K562 (cell line): ENCODE results near the gene PTP4A1. TPM values are rescaled to one million over a fixed set of nuclear protein-coding genes. Genes with fewer than 3 reads are reported as not detected.

Source experiments
- ATAC-seq: fragments of 200-7000 bp; cut with Tn5 transposase; 3 replicates; pipeline ENCODE4 v1.9.1; 2020; ENCODE audit warnings: moderate library complexity
- BruUV-seq: library from RNA; stranded (reverse); fragments of 400-500 nt; replicated peaks from 2 replicates; lab custom pipeline; 2021; lab: Mats Ljungman, UMichigan
- CTCF ChIA-PET: fragments of 300-600 bp; formaldehyde crosslinking; extraction: SDS; loops from one replicate; lab custom pipeline; 2021; ENCODE audit warnings: low intra/inter-chr PET ratio; lab: Yijun Ruan, JAX
- POLR2A ChIA-PET: fragments of 300-600, 350-650 bp; sonication (Branson Sonifier 250); formaldehyde crosslinking; extraction: SDS; loops from one replicate; lab custom pipeline; 2021; ENCODE audit warnings: antibody characterized with exemption, inconsistent platforms; lab: Yijun Ruan, JAX
- DNase-seq, 4 experiments: peaks; one replicate each; pipeline versions ENCODE4 v3.0.0 to v3.0.0-alpha.2; 2011 to 2018; ENCODE audit warnings: low spot score in 3 of 4, mixed read lengths in 3 of 4; ENCODE audit errors: extremely low read depth in 1 of 4
- FAIRE-seq: peaks from 2 replicates; lab custom pipeline; 2011; peaks lifted over from hg19 to GRCh38; lab: Jason Lieb, UNC
- H2AFZ ChIP-seq: 2 replicates; pipeline ENCODE4 v1.6.0; 2011; ENCODE audit warnings: low read depth, low read length, control low read depth, inconsistent platforms
- H3K27ac ChIP-seq: fragments of 200-600 bp; 3 replicates; pipeline ENCODE4 v1.8.0; 2011; ENCODE audit warnings: low read depth, mild to moderate bottlenecking, control low read depth, inconsistent platforms, low read length, moderate library complexity, mixed read lengths; ENCODE audit errors: extremely low read depth
- H3K27me3 ChIP-seq, 2 experiments: fragments of 300-600 bp in 1 of 2; 2 replicates in 1 of 2; 3 replicates in 1 of 2; pipeline versions ENCODE4 v1.6.0 to v1.8.0; 2011; ENCODE audit warnings: inconsistent platforms in 2 of 2, low read length in 2 of 2, mild to moderate bottlenecking in 1 of 2, mixed read lengths in 1 of 2, moderate library complexity in 1 of 2; ENCODE audit not compliant: control insufficient read depth in 2 of 2, insufficient read depth in 2 of 2
- H3K36me3 ChIP-seq: fragments of 300-600 bp; 3 replicates; pipeline ENCODE4 v1.8.0; 2011; ENCODE audit warnings: mild to moderate bottlenecking, low read length, inconsistent platforms; ENCODE audit not compliant: control insufficient read depth, insufficient read depth
- H3K4me1 ChIP-seq, 2 experiments: fragments of 200-600 bp in 1 of 2; replicated peaks in 1 of 2; 2 replicates in 1 of 2; 3 replicates in 1 of 2; pipeline versions ENCODE4 v1.5.1 to v1.8.0; 2011; ENCODE audit warnings: inconsistent platforms in 2 of 2, low read length in 2 of 2, mild to moderate bottlenecking in 1 of 2, mixed read lengths in 1 of 2, moderate library complexity in 1 of 2; ENCODE audit not compliant: control insufficient read depth in 2 of 2, insufficient read depth in 2 of 2
- H3K4me2 ChIP-seq: 2 replicates; pipeline ENCODE4 v1.6.1; 2011; ENCODE audit warnings: low read length, control low read depth, inconsistent platforms, mixed read lengths; ENCODE audit not compliant: insufficient read depth
- H3K4me3 ChIP-seq: fragments of 200-600 bp; sonication (generic), shearing (Covaris generic); 2 replicates; pipeline ENCODE4 v1.5.1; 2016; ENCODE audit warnings: control low read depth, inconsistent platforms
- H3K79me2 ChIP-seq: fragments of 200-600 bp; 3 replicates; pipeline ENCODE4 v1.8.0; 2011; ENCODE audit warnings: low read length, inconsistent platforms; ENCODE audit not compliant: control insufficient read depth, insufficient read depth
- H3K9ac ChIP-seq, 2 experiments: 2 replicates each; pipeline versions ENCODE4 v1.6.0 to v1.6.1; 2011; ENCODE audit warnings: low read depth in 2 of 2, low read length in 2 of 2, control low read depth in 1 of 2, inconsistent platforms in 1 of 2, mild to moderate bottlenecking in 1 of 2, mixed read lengths in 1 of 2; ENCODE audit not compliant: insufficient read depth in 1 of 2
- H3K9me1 ChIP-seq: one replicate; pipeline ENCODE4 v1.6.0; 2011; ENCODE audit warnings: inconsistent platforms, mild to moderate bottlenecking, low read length, moderate library complexity; ENCODE audit not compliant: control insufficient read depth, insufficient read depth
- H3K9me3 ChIP-seq: replicated peaks from 2 replicates; pipeline ENCODE4 v1.5.1; 2011; ENCODE audit warnings: low read depth, low read length, inconsistent platforms; ENCODE audit not compliant: control insufficient read depth, insufficient read depth
- H4K20me1 ChIP-seq: replicated peaks from 2 replicates; pipeline ENCODE4 v1.6.1; 2011; ENCODE audit warnings: low read length, inconsistent platforms, mixed read lengths; ENCODE audit not compliant: control insufficient read depth, insufficient read depth
- ARID1B ChIP-seq: fragments of 450-650 bp; IDR thresholded peaks from 2 replicates; pipeline ENCODE4 v1.6.1; 2016; ENCODE audit warnings: antibody characterized with exemption, mild to moderate bottlenecking, inconsistent platforms
- FOXK1 ChIP-seq: sonication (generic); formaldehyde crosslinking; IDR thresholded peaks from 2 replicates; pipeline ENCODE4 v1.8.0; 2022; ENCODE audit warnings: missing genetic modification reagents, mild to moderate bottlenecking, borderline replicate concordance
- FOXP1 ChIP-seq: sonication (generic); formaldehyde crosslinking; IDR thresholded peaks from 2 replicates; pipeline ENCODE4 v1.8.0; 2022; ENCODE audit warnings: mild to moderate bottlenecking, missing genetic modification reagents
- HNRNPH1 ChIP-seq: fragments of 200-400 bp; formaldehyde crosslinking; optimal IDR thresholded peaks from 2 replicates; pipeline ENCODE3; 2017; ENCODE audit warnings: low read depth, mild to moderate bottlenecking, low read length, moderate library complexity
- JUNB ChIP-seq: fragments of 450-650 bp; formaldehyde crosslinking; conservative IDR thresholded peaks from 2 replicates; pipeline ENCODE4 v1.4.0; 2020; ENCODE audit warnings: mild to moderate bottlenecking
- JUND ChIP-seq, 2 experiments: IDR thresholded peaks; 2 replicates in 1 of 2; 3 replicates in 1 of 2; pipeline ENCODE4 v1.6.1; 2011; ENCODE audit warnings: borderline replicate concordance in 2 of 2, low read depth in 2 of 2, low read length in 2 of 2, improper control_type of control experiment in 1 of 2, missing biosample characterization in 1 of 2, missing genetic modification characterization in 1 of 2, missing genetic modification reagents in 1 of 2
- LEF1 ChIP-seq: fragments of 450-650 bp; IDR thresholded peaks from 2 replicates; pipeline ENCODE4 v1.6.1; 2016; ENCODE audit warnings: mild to moderate bottlenecking
- PPARD ChIP-seq: fragments of 250-450 bp; sonication (Bioruptor Pico); IDR thresholded peaks from 2 replicates; pipeline ENCODE4 v1.8.0; 2022; ENCODE audit warnings: inconsistent platforms, mild to moderate bottlenecking, moderate library complexity
- SRSF9 ChIP-seq: fragments of 200-400 bp; formaldehyde crosslinking; IDR thresholded peaks from 2 replicates; pipeline ENCODE4 v1.6.1; 2017; ENCODE audit warnings: low read depth, low read length, borderline replicate concordance
- TEAD2 ChIP-seq: fragments of 450-650 bp; IDR thresholded peaks from 2 replicates; pipeline ENCODE4 v1.6.1; 2016; ENCODE audit warnings: missing genetic modification characterization, control low read depth, missing compliant biosample characterization
- WHSC1 ChIP-seq: IDR thresholded peaks from one replicate; pipeline ENCODE4 v1.6.1; 2012; ENCODE audit warnings: low read length, control low read depth, inconsistent platforms
- ZNF239 ChIP-seq: fragments of 250-450 bp; sonication (Bioruptor Pico); IDR thresholded peaks from 2 replicates; pipeline ENCODE4 v1.4.0; 2020; ENCODE audit warnings: mild to moderate bottlenecking
- ZNF586 ChIP-seq: fragments of 450-650 bp; formaldehyde crosslinking; conservative IDR thresholded peaks from 2 replicates; pipeline ENCODE4 v1.4.0; 2020; ENCODE audit warnings: mild to moderate bottlenecking, moderate library complexity
- ZNF76 ChIP-seq: fragments of 250-450 bp; sonication (Bioruptor Pico); IDR thresholded peaks from 2 replicates; pipeline ENCODE4 v1.4.0; 2020; ENCODE audit warnings: mild to moderate bottlenecking, moderate library complexity, borderline replicate concordance
- WGBS: fragments of 100-300 bp; shearing (Covaris generic); methylation state at CpG from one replicate; pipeline ENCODE4 v1.1.6; 2016; ENCODE audit warnings: low coverage, mixed read lengths; ENCODE audit not compliant: insufficient coverage; ENCODE audit errors: missing lambda C conversion rate; 5-methylcytosine and 5-hydroxymethylcytosine counted together
- in situ Hi-C: fragments of 300-500 bp; cut with MboI; formaldehyde crosslinking; loops from 4 replicates; pipeline ENCODE4 v1.15.0; 2018; ENCODE audit warnings: inconsistent platforms, mixed read lengths
- intact Hi-C: fragments of 100-400 bp; cut with micrococcal nuclease; formaldehyde crosslinking; loops from 2 replicates; pipeline ENCODE4 v1.14.2; 2022
- polyA plus RNA-seq, 8 experiments: library from polyadenylated mRNA; depleted of rRNA in 4 of 8; stranded (reverse) in 5 of 8; unstranded in 3 of 8; fragments of >200 nt; fragmentation: Nextera tagmentation in 2 of 8; fragmentation: Illumina TruSeq in 1 of 8; extraction: Ambion mirVana in 2 of 8; extraction: Trizol in 1 of 8; gene quantifications; 2 replicates each; pipeline versions ENCODE4 v1.2.1 to v1.2.3, GENCODE V29; 2011 to 2014; ENCODE audit warnings: inconsistent platforms in 1 of 8, missing spikeins in 1 of 8
- total RNA-seq, 7 experiments: library from RNA; depleted of rRNA in 6 of 7; stranded (reverse); fragments of >200 nt in 6 of 7; fragmentation: Illumina TruSeq in 2 of 7; extraction: Trizol in 2 of 7; gene quantifications; 2 replicates each; pipeline versions ENCODE4 v1.2.1 to v1.2.3, GENCODE V29; 2011 to 2021; ENCODE audit warnings: low replicate concordance in 1 of 7
- TF ChIP-seq, protein P1 (sequence below): sonication (generic); IDR thresholded peaks from 2 replicates; pipeline ENCODE4 v1.6.1; 2016
- TF ChIP-seq, protein P2 (sequence below): fragments of 250-450 bp; sonication (Bioruptor Pico); IDR thresholded peaks from 2 replicates; pipeline ENCODE4 v1.8.0; 2021; ENCODE audit warnings: mild to moderate bottlenecking, moderate library complexity
- TF ChIP-seq, protein P3 (sequence below): fragments of 250-450 bp; sonication (Bioruptor Pico); IDR thresholded peaks from 2 replicates; pipeline ENCODE4 v1.9.0; 2021; ENCODE audit warnings: mild to moderate bottlenecking
- TF ChIP-seq, protein P4 (sequence below): sonication (generic); formaldehyde crosslinking; IDR thresholded peaks from 2 replicates; pipeline ENCODE4 v1.8.0; 2022; ENCODE audit warnings: mild to moderate bottlenecking, missing genetic modification reagents

PTP4A1 gene
- total and polyA plus RNA-seq, 9 of the 15 experiments (the other 6 are each of a cell fraction or from before 2014, with no cell fraction given) = 3.7 to 67.5 (median 13.1) TPM

DNA sequence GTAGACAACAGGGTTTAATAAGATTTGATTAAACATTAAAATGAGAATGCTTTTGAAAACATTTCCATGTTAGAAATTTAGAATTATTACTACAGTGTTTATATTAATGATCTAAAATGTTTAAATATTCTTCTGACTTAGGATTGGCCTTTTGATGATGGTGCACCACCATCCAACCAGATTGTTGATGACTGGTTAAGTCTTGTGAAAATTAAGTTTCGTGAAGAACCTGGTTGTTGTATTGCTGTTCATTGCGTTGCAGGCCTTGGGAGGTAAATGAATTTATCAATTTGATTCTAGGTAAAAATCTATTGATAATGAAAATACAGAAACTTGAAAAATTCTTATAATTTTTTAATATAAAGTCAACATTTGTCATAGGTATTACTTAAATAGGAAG is 6.5 kb downstream of the PTP4A1 start:
- Histone ChIP-seq H3K36me3 (peaks cover 64% of the 10 kb centered on the region), H3K27me3 (no peaks in the 10 kb centered on the region), H3K4me2 (no peak overlapping the region), H3K9ac (no peak overlapping the region), H3K79me2 (peaks cover 39% of the 10 kb centered on the region), H4K20me1 (peaks cover 6% of the 10 kb centered on the region; the same call in 1 of the 2 replicates), H3K9me1 (no peaks in the 10 kb centered on the region), H3K4me1 (no peaks in the 10 kb centered on the region; a peak in 1 of 5 replicates), H3K27ac (no peak overlapping the region), H2AFZ (no peak overlapping the region), H3K4me3 (no peak overlapping the region), H3K9me3 (no peaks in the 10 kb centered on the region)
- ChIA-PET CTCF (no interaction called here), POLR2A (no interaction called here)
- no TSS peak for BruUV-seq
- no peak for DNase-seq
- ATAC-seq = no peak
- in situ Hi-C loops = no loop called here
- FAIRE-seq = no peak
- intact Hi-C loops = loop anchor here (10.0 kb wide), 1 partner anchor 134 kb away; no protein-coding TSS in a partner anchor
- WGBS = 97% methylated on average over 2 of the region's 2 CpGs
- TF ChIP-seq ZNF586 (no peak), WHSC1 (no peak), FOXK1 (CRISPR knock-in tag) (no peak), JUND (IDR thresholded peaks at IDR 0.05; ENCODE audit: borderline replicate concordance, low read depth, low read length) (no peak), JUND (tag; IDR thresholded peaks at IDR 0.05; ENCODE audit: borderline replicate concordance, low read depth, low read length) (no peak), ZNF239 (no peak), FOXP1 (no peak), LEF1 (no peak), ZNF76 (CRISPR knock-in tag) (no peak), SRSF9 (no peak), HNRNPH1 (no peak), TEAD2 (tag) (no peak), JUNB (CRISPR knock-in tag) (no peak), PPARD (CRISPR knock-in tag) (no peak), ARID1B (no peak)
- TF ChIP-seq, protein P1, sequence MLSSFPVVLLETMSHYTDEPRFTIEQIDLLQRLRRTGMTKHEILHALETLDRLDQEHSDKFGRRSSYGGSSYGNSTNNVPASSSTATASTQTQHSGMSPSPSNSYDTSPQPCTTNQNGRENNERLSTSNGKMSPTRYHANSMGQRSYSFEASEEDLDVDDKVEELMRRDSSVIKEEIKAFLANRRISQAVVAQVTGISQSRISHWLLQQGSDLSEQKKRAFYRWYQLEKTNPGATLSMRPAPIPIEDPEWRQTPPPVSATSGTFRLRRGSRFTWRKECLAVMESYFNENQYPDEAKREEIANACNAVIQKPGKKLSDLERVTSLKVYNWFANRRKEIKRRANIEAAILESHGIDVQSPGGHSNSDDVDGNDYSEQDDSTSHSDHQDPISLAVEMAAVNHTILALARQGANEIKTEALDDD = no peak
- TF ChIP-seq, protein P2, sequence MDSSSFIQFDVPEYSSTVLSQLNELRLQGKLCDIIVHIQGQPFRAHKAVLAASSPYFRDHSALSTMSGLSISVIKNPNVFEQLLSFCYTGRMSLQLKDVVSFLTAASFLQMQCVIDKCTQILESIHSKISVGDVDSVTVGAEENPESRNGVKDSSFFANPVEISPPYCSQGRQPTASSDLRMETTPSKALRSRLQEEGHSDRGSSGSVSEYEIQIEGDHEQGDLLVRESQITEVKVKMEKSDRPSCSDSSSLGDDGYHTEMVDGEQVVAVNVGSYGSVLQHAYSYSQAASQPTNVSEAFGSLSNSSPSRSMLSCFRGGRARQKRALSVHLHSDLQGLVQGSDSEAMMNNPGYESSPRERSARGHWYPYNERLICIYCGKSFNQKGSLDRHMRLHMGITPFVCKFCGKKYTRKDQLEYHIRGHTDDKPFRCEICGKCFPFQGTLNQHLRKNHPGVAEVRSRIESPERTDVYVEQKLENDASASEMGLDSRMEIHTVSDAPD (CRISPR knock-in tag) = no peak
- TF ChIP-seq, protein P3, sequence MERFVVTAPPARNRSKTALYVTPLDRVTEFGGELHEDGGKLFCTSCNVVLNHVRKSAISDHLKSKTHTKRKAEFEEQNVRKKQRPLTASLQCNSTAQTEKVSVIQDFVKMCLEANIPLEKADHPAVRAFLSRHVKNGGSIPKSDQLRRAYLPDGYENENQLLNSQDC = no peak
- TF ChIP-seq, protein P4, sequence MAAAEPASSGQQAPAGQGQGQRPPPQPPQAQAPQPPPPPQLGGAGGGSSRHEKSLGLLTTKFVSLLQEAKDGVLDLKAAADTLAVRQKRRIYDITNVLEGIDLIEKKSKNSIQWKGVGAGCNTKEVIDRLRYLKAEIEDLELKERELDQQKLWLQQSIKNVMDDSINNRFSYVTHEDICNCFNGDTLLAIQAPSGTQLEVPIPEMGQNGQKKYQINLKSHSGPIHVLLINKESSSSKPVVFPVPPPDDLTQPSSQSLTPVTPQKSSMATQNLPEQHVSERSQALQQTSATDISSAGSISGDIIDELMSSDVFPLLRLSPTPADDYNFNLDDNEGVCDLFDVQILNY (CRISPR knock-in tag) = no peak
